Body of pancreas (tissue), 4 donors: ENCODE results near the gene ZNF440. TPM values are rescaled to one million over a fixed set of nuclear protein-coding genes. Genes with fewer than 3 reads are reported as not detected.
A peak's percentile ranks its signal among the peaks of the same experiment; 100 is the strongest.
"Not testable (repeated sequence)": the region's sequence is repeated elsewhere in the genome, so short reads cannot be mapped to it uniquely, and the experiment has no call there.

Experiments used
- ATAC-seq: fragments of 150-250 bp; one replicate; pipeline ENCODE4 v1.9.1; 2016
- DNase-seq, 4 donors: peaks; one replicate each; pipeline ENCODE4 v3.0.0-alpha.2; 2019
- H3K27ac ChIP-seq, 4 donors: fragments of 200-600 bp; sonication (generic); 1 replicate in 3 of 4; 2 replicates in 1 of 4; pipeline versions ENCODE4 v1.5.1 to v1.6.1; 2016 to 2019; ENCODE audit warnings: mild to moderate bottlenecking in 1 of 4, mixed read lengths in 1 of 4, moderate library complexity in 1 of 4
- H3K27me3 ChIP-seq, 2 donors: fragments of 200-600 bp; sonication (generic); one replicate each; pipeline ENCODE4 v1.6.0; 2016; ENCODE audit warnings: mild to moderate bottlenecking in 1 of 2
- H3K36me3 ChIP-seq, 2 donors: fragments of 200-600 bp; sonication (generic); replicated peaks in 1 of 2; 2 replicates each; pipeline ENCODE4 v1.5.1; 2016; ENCODE audit warnings: low read depth in 2 of 2; ENCODE audit not compliant: insufficient read depth in 1 of 2
- H3K4me1 ChIP-seq: fragments of 200-600 bp; sonication (generic); one replicate; pipeline ENCODE4 v1.6.0; 2016
- H3K4me3 ChIP-seq, 2 donors: fragments of 200-600 bp; sonication (generic); 1 replicate in 1 of 2; 2 replicates in 1 of 2; pipeline ENCODE4 v1.5.1; 2016 to 2019
- H3K9me3 ChIP-seq, 3 donors: fragments of 200-600 bp; sonication (generic); 1 replicate in 2 of 3; 2 replicates in 1 of 3; pipeline ENCODE4 v1.5.1; 2016
- POLR2A ChIP-seq, 3 donors: fragments of 450-650 bp; IDR thresholded peaks; one replicate each; pipeline ENCODE4 v1.6.1; 2016; ENCODE audit warnings: antibody characterized with exemption in 3 of 3, mild to moderate bottlenecking in 2 of 3
- WGBS, 2 donors: methylation state at CpG; one replicate each; pipeline ENCODE4 v1.1.5; 2017; 5-methylcytosine and 5-hydroxymethylcytosine counted together
- intact Hi-C: fragments of 100-400 bp; cut with DNase I; formaldehyde crosslinking; loops from one replicate; pipeline ENCODE4 v1.15.1; 2023
- total RNA-seq, 2 donors: library from RNA; depleted of rRNA; stranded (reverse); fragments of >200 nt; gene quantifications; one replicate each; pipeline ENCODE4 v1.1.0, GENCODE V29; 2016
- TF ChIP-seq, protein P1 (sequence below), 7 experiments: fragments of 450-650 bp in 4 of 7; fragments of 200-600 bp in 3 of 7; sonication (generic) in 3 of 7; IDR thresholded peaks; one replicate each; pipeline ENCODE4 v1.5.1; 2016 to 2019; ENCODE audit warnings: antibody characterized with exemption in 7 of 7

ZNF440 gene
- total RNA-seq, 2 donors from 2014 or later: 6.0 to 11.9 TPM

DNA sequence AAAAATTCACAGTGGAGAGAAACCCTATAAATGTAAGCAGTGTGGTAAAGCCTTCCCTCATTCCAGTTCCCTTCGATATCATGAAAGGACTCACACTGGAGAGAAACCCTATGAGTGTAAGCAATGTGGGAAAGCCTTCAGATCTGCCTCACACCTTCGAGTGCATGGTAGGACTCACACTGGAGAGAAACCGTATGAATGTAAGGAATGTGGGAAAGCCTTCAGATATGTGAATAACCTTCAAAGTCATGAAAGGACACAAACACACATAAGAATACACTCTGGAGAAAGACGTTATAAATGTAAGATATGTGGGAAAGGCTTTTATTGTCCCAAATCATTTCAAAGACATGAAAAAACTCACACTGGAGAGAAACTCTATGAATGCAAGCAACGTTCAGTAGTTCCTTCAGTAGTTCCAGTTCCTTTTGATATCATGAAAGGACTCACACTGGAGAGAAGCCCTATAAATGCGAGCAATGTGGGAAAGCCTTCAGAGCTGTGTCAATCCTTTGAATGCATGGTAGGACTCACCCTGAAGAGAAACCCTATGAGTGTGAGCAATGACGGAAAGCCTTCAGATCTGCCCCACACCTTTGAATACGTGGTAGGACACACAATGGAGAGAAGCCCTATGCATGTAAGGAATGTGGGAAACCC, 18.3 kb downstream of the ZNF440 start:
- Histone ChIP-seq H3K4me1 (no peaks in the 10 kb centered on the region), H3K4me3 (no peak overlapping the region), H3K27me3 (no peaks in the 10 kb centered on the region), H3K27ac (no peak overlapping the region), H3K9me3 (peaks cover 0 to 26% (median 0%) of the 10 kb centered on the region in 3 donors), H3K36me3 (peaks cover 16 to 17% of the 10 kb centered on the region in 2 donors)
- DNase-seq (no peak), ATAC-seq (no peak)
- TF ChIP-seq, protein P1, sequence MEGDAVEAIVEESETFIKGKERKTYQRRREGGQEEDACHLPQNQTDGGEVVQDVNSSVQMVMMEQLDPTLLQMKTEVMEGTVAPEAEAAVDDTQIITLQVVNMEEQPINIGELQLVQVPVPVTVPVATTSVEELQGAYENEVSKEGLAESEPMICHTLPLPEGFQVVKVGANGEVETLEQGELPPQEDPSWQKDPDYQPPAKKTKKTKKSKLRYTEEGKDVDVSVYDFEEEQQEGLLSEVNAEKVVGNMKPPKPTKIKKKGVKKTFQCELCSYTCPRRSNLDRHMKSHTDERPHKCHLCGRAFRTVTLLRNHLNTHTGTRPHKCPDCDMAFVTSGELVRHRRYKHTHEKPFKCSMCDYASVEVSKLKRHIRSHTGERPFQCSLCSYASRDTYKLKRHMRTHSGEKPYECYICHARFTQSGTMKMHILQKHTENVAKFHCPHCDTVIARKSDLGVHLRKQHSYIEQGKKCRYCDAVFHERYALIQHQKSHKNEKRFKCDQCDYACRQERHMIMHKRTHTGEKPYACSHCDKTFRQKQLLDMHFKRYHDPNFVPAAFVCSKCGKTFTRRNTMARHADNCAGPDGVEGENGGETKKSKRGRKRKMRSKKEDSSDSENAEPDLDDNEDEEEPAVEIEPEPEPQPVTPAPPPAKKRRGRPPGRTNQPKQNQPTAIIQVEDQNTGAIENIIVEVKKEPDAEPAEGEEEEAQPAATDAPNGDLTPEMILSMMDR (IDR thresholded peaks at IDR 0.05): no peak
- no peak for TF ChIP-seq POLR2A (IDR thresholded peaks at IDR 0.05)
- 95 to 98% methylated on average over 8 of the region's 8 CpGs for WGBS, 2 donors
- intact Hi-C loops: no loop called here

DNA sequence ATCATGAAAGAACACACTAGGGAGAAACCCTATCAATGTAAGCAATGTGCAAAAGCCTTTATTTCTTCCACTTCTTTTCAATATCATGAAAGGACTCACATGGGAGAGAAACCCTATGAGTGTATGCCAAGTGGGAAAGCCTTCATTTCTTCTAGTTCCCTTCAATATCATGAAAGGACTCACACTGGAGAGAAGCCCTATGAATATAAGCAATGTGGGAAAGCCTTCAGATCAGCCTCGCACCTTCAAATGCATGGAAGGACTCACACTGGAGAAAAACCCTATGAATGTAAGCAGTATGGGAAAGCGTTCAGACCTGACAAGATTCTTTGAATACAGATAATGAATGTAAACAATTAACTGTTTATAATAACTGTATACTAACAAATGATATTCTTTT, 19.5 kb downstream of the ZNF440 start:
- Histone ChIP-seq H3K27me3 (no peaks in the 10 kb centered on the region), H3K4me1 (no peaks in the 10 kb centered on the region), H3K36me3 (peaks cover 16 to 17% of the 10 kb centered on the region in 2 donors), H3K9me3 (peaks cover 0 to 26% (median 0%) of the 10 kb centered on the region in 3 donors), H3K4me3 (no peak overlapping the region), H3K27ac (no peak overlapping the region)
- intact Hi-C loops: no loop called here
- ATAC-seq: no peak
- no peak for TF ChIP-seq POLR2A (IDR thresholded peaks at IDR 0.05)
- TF ChIP-seq, protein P1 (IDR thresholded peaks at IDR 0.05): no peak
- WGBS, 2 donors: 93 to 100% methylated on average over 2 of the region's 2 CpGs
- DNase-seq: no peak

DNA sequence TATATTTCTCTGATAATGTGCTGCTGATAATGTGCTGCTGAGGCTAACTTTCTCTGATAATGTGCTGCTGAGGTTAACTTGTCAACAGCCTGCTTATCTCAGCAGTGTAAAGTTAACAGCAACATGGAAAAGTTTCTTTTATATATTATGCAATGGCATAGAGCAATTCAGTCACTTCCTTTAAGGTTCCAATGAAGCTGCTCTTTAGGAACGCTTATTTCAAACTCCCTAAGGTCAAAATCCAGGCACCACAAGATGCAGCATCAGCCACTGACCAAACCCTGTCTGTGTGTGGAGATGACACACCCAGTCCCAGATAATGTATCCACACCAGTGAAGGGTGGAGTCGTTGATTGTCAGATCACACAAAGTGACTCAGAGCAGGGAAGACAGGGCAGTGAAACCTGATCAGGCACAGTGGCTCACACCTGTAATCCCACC, 21.6 kb downstream of the ZNF440 start:
- DNase-seq, H3K4me3 ChIP-seq, H3K27ac ChIP-seq, intact Hi-C loops, H3K4me1 ChIP-seq, ATAC-seq, H3K27me3 ChIP-seq: not testable (repeated sequence)
- Histone ChIP-seq H3K36me3 (peaks cover 16 to 17% of the 10 kb centered on the region in 2 donors), H3K9me3 (peaks cover 0 to 26% (median 0%) of the 10 kb centered on the region in 3 donors)
- WGBS, 2 donors: 92 to 94% methylated on average over 2 of the region's 2 CpGs

DNA sequence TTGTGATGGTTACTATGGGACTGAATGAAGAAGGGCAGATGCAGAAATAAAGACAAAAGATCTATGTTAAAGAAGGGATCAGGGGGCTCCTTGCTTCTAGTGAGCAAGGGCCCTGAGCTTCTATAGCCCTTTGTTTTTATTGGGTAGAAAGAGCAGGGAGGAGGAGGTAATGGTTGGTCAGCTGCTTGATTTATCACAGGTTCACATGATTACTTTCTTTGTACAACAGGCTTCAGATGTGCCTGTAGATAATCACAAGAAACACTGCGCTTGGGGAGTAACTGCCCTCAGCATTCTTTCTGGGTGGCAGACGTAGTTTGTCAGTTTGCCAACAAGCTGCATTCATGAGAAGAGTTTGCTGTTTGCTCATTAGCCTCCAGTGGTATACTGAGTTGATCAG, 29.6 kb downstream of the ZNF440 start:
- ATAC-seq: no peak
- Histone ChIP-seq H3K27me3 (no peaks in the 10 kb centered on the region), H3K36me3 (no peaks in the 10 kb centered on the region), H3K9me3 (no peaks in the 10 kb centered on the region), H3K4me3 (no peak overlapping the region), H3K4me1 (peaks cover 5% of the 10 kb centered on the region), H3K27ac (no peak overlapping the region)
- TF ChIP-seq, protein P1 (IDR thresholded peaks at IDR 0.05): no peak
- TF ChIP-seq POLR2A (IDR thresholded peaks at IDR 0.05): no peak
- WGBS, 2 donors: 46 to 71% methylated on average over 2 of the region's 2 CpGs
- no peak for DNase-seq
- intact Hi-C loops: no loop called here

DNA sequence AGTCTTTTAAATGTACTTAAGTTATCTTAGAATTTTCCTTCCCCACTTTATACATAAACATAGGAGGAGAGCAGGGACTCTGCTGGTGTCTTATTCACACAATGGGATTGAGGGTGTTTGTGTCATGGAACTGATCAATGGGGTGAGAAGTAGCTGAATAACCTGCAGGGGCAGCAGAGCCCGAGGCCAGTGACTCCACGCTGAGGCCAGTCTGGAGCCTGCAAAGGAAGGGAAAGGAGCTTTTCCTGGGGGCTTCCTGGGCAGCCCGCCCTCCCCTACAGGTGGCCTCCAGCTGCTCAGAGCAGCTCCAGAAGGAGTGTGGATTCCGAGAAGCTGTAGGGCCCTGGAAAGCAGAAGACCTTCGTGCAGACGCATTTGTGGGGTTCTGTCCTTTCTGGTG, 33.5 kb downstream of the ZNF440 start:
- H3K4me1 ChIP-seq: peaks cover 19% of the 10 kb centered on the region
- DNase-seq, H3K36me3 ChIP-seq, H3K27me3 ChIP-seq, H3K27ac ChIP-seq, intact Hi-C loops, H3K9me3 ChIP-seq, H3K4me3 ChIP-seq, ATAC-seq: not testable (repeated sequence)
- 64 to 71% methylated on average over 5 to 6 of the region's 6 CpGs for WGBS, 2 donors

DNA sequence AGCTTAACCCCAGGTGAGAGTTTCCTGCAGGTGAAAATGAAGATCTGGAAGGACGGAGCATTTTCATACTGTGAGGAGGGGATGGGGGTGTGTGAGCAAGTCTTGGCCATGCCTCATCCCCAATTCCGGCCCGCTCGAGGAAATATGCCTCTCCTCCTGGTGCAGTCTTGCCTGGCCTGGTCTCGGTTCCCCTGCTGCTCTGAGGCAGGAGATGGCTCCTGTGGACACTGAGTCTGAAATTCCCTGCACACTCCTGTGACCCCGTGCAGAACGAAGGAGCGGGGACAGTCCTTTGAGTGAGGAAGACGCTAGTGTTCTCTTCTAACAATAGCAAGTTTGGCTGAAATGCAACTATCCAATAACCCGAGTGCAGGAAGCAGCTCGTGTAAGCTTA, 34.1 kb downstream of the ZNF440 start:
- peak overlapping the region in 1 of 2 donors; percentile 44 for H3K4me3 ChIP-seq
- no peak for TF ChIP-seq POLR2A (IDR thresholded peaks at IDR 0.05)
- no peaks in the 10 kb centered on the region for H3K36me3 ChIP-seq
- 32 to 63% methylated on average over 8 to 11 of the region's 11 CpGs for WGBS, 2 donors
- peak overlapping the region in 2 of 4 donors; percentile 66 to 78 for H3K27ac ChIP-seq
- ATAC-seq (no peak), DNase-seq (no peak)
- intact Hi-C loops: no loop called here
- H3K9me3 ChIP-seq: no peaks in the 10 kb centered on the region
- H3K27me3 ChIP-seq: no peaks in the 10 kb centered on the region
- peaks cover 19% of the 10 kb centered on the region for H3K4me1 ChIP-seq
